Prostate gland (tissue), 2 donors: ENCODE data around the gene WNK2.
"Not testable (repeated sequence)": the region's sequence is repeated elsewhere in the genome, so short reads cannot be mapped to it uniquely, and the experiment has no call there.

Experiments used
- POLR2A ChIP-seq: fragments of 450-650 bp; IDR thresholded peaks from one replicate; pipeline ENCODE4 v1.6.1; 2016; ENCODE audit warnings: antibody characterized with exemption, mild to moderate bottlenecking
- POLR2AphosphoS5 ChIP-seq: sonication (generic); formaldehyde crosslinking; IDR thresholded peaks from one replicate; pipeline ENCODE4 v1.6.1; 2017; ENCODE audit warnings: antibody characterized with exemption
- TF ChIP-seq, protein P1 (sequence below), 4 experiments: fragments of 200-600 bp in 2 of 4; fragments of 450-650 bp in 2 of 4; sonication (generic) in 2 of 4; IDR thresholded peaks; 1 replicate in 3 of 4; 2 replicates in 1 of 4; pipeline ENCODE4 v1.5.1; 2016 to 2019; ENCODE audit warnings: antibody characterized with exemption in 4 of 4, mild to moderate bottlenecking in 2 of 4, moderate library complexity in 2 of 4

DNA sequence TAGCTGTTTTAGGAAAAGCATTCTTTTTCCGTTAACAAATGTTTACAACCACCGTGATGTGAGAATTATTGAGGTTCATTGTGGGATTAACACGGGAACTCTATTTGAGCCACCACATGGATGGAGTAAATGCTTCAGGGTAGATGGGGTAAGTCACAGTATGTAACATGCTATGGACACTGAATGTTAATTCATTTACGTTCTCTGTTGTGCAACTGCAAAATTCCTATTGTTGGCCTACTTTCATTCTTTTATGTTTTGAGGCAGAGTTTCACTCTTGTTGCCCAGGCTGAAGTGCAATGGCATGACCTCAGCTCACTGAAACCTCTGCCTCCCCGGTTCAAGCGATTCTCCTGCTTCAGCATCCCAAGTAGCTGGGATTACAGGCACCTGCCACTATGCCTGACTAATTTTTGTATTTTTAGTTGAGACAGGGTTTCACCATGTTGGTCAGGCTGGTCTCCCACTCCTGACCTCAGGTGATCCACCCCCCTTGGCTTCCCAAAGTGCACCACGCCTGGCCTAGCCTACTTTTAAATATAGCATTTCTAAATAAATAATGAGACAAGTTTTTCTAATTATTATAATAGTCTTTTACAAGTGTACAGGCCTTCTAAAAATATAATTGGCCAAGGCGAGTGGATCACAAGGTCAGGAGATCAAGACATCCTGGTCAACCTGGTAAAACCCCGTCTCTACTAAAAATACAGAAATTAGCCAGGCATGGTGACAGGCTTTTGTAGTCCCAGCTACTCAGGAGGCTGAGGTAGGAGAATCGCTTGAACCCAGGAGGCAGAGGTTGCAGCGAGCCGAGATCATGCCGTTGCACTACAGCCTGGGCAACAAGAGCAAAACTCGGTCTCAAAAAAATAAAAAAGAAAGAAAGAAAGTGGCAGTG, 169.7 kb downstream of the WNK2 start:
- not testable (repeated sequence) for TF ChIP-seq POLR2A, POLR2AphosphoS5
- TF ChIP-seq, protein P1, sequence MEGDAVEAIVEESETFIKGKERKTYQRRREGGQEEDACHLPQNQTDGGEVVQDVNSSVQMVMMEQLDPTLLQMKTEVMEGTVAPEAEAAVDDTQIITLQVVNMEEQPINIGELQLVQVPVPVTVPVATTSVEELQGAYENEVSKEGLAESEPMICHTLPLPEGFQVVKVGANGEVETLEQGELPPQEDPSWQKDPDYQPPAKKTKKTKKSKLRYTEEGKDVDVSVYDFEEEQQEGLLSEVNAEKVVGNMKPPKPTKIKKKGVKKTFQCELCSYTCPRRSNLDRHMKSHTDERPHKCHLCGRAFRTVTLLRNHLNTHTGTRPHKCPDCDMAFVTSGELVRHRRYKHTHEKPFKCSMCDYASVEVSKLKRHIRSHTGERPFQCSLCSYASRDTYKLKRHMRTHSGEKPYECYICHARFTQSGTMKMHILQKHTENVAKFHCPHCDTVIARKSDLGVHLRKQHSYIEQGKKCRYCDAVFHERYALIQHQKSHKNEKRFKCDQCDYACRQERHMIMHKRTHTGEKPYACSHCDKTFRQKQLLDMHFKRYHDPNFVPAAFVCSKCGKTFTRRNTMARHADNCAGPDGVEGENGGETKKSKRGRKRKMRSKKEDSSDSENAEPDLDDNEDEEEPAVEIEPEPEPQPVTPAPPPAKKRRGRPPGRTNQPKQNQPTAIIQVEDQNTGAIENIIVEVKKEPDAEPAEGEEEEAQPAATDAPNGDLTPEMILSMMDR (IDR thresholded peaks at IDR 0.05): not testable (repeated sequence)
